Ascending aorta (tissue), 2 donors: Measurements from ENCODE around the gene POU4F2. TPM values are rescaled to one million over a fixed set of nuclear protein-coding genes. Genes with fewer than 3 reads are reported as not detected.

Experiments
- DNase-seq, 2 donors: peaks; one replicate each; pipeline ENCODE4 v3.0.0-alpha.2; 2019; ENCODE audit warnings: low spot score in 2 of 2
- H3K27ac ChIP-seq, 2 donors: fragments of 200-600 bp; sonication (generic); one replicate each; pipeline ENCODE4 v1.5.1; 2016 to 2017; ENCODE audit warnings: mild to moderate bottlenecking in 1 of 2
- H3K27me3 ChIP-seq: fragments of 200-600 bp; sonication (generic); one replicate; pipeline ENCODE4 v1.5.1; 2017
- H3K36me3 ChIP-seq, 2 donors: fragments of 200-600 bp; sonication (generic); one replicate each; pipeline ENCODE4 v1.5.1; 2016
- H3K4me1 ChIP-seq, 2 donors: fragments of 200-600 bp; sonication (generic); one replicate each; pipeline ENCODE4 v1.5.1; 2016 to 2017; ENCODE audit warnings: mild to moderate bottlenecking in 1 of 2
- H3K4me3 ChIP-seq, 2 donors: fragments of 200-600 bp; sonication (generic); one replicate each; pipeline ENCODE4 v1.5.1; 2016 to 2017; ENCODE audit warnings: mild to moderate bottlenecking in 1 of 2
- H3K9me3 ChIP-seq, 2 donors: fragments of 200-600 bp; sonication (generic); one replicate each; pipeline ENCODE4 v1.5.1; 2016
- CTCF ChIP-seq, 3 experiments: fragments of 200-600 bp in 2 of 3; fragments of 450-650 bp in 1 of 3; sonication (generic) in 2 of 3; IDR thresholded peaks; one replicate each; pipeline ENCODE4 v1.5.1; 2016 to 2019; ENCODE audit warnings: antibody characterized with exemption in 3 of 3, mild to moderate bottlenecking in 1 of 3, moderate library complexity in 1 of 3
- intact Hi-C: fragments of 100-400 bp; cut with DNase I; formaldehyde crosslinking; loops from one replicate; pipeline ENCODE4 v1.15.1; 2023
- total RNA-seq: library from RNA; depleted of rRNA; stranded (reverse); fragments of >200 nt; gene quantifications from one replicate; pipeline ENCODE4 v1.1.0, GENCODE V29; 2016

POU4F2 gene
- total RNA-seq, 1 donor from 2014 or later, result not detected

GRCh38 chr4:146634825-146635224 lies 3.9 kb upstream of the POU4F2 start:
- no peak overlapping the region for H3K27ac ChIP-seq
- no peak for TF ChIP-seq CTCF (IDR thresholded peaks at IDR 0.05)
- H3K9me3 ChIP-seq, result no peaks in the 10 kb centered on the region
- H3K36me3 ChIP-seq, result no peaks in the 10 kb centered on the region
- intact Hi-C loops, result no loop called here
- no peak for DNase-seq
- H3K27me3 ChIP-seq, result peaks cover 5% of the 10 kb centered on the region
- peaks cover 6% of the 10 kb centered on the region in 2 donors for H3K4me1 ChIP-seq
- no peak overlapping the region for H3K4me3 ChIP-seq

GRCh38 chr4:146637621-146638332 lies 916 bp upstream of the POU4F2 start:
- peak overlapping the region in 1 of 2 donors; percentile 57 for H3K4me3 ChIP-seq
- H3K9me3 ChIP-seq, result no peaks in the 10 kb centered on the region
- no peak for DNase-seq
- intact Hi-C loops, result no loop called here
- H3K27ac ChIP-seq, result no peak overlapping the region
- H3K36me3 ChIP-seq, result no peaks in the 10 kb centered on the region
- TF ChIP-seq CTCF (IDR thresholded peaks at IDR 0.05), result no peak
- peaks cover 6% of the 10 kb centered on the region in 2 donors for H3K4me1 ChIP-seq
- peaks cover 5% of the 10 kb centered on the region for H3K27me3 ChIP-seq

GRCh38 chr4:146638333-146638785 lies 334 bp upstream of the POU4F2 start:
- no peaks in the 10 kb centered on the region for H3K36me3 ChIP-seq
- intact Hi-C loops, result no loop called here
- H3K9me3 ChIP-seq, result no peaks in the 10 kb centered on the region
- H3K27ac ChIP-seq, result no peak overlapping the region
- peaks cover 6% of the 10 kb centered on the region in 2 donors for H3K4me1 ChIP-seq
- peaks cover 5% of the 10 kb centered on the region for H3K27me3 ChIP-seq
- no peak for DNase-seq
- TF ChIP-seq CTCF (IDR thresholded peaks at IDR 0.05), result no peak
- H3K4me3 ChIP-seq, result peak overlapping the region; percentile 40 to 57

GRCh38 chr4:146639506-146639932 lies 826 bp downstream of the POU4F2 start:
- no peak overlapping the region for H3K27ac ChIP-seq
- intact Hi-C loops, result no loop called here
- H3K4me1 ChIP-seq, result peaks cover 6% of the 10 kb centered on the region in 2 donors
- TF ChIP-seq CTCF (IDR thresholded peaks at IDR 0.05), result no peak
- no peaks in the 10 kb centered on the region for H3K36me3 ChIP-seq
- DNase-seq, result no peak
- H3K4me3 ChIP-seq, result peak overlapping the region; percentile 40 to 57
- H3K9me3 ChIP-seq, result no peaks in the 10 kb centered on the region
- peaks cover 5% of the 10 kb centered on the region for H3K27me3 ChIP-seq

- peaks cover 5% of the 10 kb centered on the region for H3K27me3 ChIP-seq
- no peaks in the 10 kb centered on the region for H3K36me3 ChIP-seq
- H3K9me3 ChIP-seq, result no peaks in the 10 kb centered on the region
- no peak for TF ChIP-seq CTCF (IDR thresholded peaks at IDR 0.05)
- H3K27ac ChIP-seq, result no peak overlapping the region
- H3K4me1 ChIP-seq, result peaks cover 6% of the 10 kb centered on the region in 2 donors
- intact Hi-C loops, result no loop called here
- H3K4me3 ChIP-seq, result no peak overlapping the region
- no peak for DNase-seq
Measured at GRCh38 chr4:146640021-146640464, 1.4 kb downstream of the POU4F2 start.
